Stimulated activated CD4-positive, alpha-beta T cell treated with anti-CD3 and anti-CD28 coated beads, Interleukin-2, amount 100 ng/mL, for 24 hours (primary cell): ENCODE measurements around the gene PTPRM.

Experiments
- DNase-seq, 2 donors: peaks; one replicate each; pipeline ENCODE4 v3.0.0-alpha.2; 2020

Gene PTPRM

DNA sequence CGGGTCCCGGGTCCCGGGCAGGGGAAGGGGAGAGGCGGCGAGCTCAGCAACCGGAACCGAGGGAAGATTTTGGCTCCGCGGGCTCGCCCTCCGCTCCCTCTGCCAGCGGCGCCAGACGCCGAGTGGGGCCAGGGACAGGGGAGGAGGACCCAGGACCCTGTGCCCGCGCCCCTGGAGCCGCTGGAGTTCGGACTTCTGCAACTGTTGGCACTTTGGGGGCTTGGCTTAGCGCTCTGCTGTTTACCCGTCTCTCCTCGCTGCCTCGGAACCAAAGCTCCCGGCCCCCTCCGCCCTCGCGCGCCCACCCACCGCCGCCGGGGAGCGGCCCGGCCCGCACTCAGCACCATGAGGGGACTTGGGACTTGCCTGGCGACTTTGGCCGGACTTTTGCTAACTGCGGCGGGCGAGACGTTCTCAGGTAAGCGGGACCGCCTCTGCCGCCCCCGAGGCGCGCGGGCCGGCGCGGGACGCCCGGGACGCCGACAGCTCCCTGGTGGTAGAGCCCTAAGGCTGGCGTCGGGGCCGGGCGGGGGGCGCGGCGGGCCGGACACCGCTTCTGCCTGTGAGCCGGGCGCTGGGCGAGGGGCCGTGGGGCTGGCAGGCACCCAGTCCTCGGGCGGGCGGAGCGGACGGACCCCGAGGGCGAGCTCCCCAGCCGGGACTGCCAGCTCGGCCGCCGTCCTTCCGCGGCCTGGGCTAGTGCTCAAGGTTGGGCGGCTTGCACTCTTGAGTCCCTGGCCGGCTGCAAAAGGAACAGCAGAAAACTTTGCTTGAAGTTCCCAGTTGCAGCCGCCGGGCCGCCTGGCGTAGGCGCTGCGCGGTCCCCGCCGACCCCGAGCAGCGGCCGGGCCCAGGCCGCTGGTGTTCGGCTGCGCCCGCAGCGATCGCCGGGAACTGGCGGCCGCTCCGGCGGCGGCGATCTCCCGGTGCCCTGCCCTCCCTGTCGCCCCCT lies 634 bp downstream of the PTPRM start:
- peak in 1 of 2 donors; percentile 9 for DNase-seq

DNA sequence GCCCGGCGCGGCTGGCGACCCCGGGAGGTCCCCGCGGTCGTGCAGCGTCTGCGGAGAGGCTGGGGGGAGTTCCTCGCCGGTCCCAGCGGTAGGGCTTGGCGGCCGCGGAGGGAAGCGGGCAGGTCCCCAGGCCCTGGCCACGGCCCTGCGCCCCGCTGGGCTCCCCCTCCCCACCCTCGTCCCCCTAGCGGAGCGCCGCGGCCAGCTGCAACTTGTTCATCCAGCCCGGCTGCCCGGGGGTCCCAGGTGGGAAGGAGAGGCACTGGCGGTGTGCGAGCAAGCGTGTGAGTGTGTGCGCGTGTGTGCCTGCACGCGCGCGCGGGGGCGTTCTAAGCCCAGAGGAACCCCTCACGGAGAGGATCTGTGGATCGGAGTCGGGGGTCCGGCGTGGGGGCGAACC lies 1.3 kb downstream of the PTPRM start:
- DNase-seq: peak in 1 of 2 donors; percentile 4

DNA sequence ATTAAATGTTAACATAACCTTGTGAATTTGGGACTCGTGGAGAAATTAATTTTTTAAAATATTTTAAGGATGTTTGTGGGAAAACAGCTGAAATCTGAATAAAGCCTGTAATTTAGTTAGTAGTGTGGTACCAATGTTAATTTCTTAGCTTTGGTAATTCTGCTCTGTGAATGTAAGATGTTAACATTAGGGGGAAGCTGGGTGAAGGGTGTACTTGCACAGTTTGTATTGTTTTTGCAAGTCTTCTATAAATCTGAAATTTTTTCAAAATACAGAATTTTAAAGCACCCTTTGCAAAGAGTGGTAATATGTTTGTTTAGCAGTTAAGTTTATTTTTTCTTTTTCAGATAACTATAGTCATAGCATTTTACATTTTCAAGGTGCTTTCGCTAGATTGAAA lies 4.5 kb downstream of the PTPRM start:
- DNase-seq: no peak

DNA sequence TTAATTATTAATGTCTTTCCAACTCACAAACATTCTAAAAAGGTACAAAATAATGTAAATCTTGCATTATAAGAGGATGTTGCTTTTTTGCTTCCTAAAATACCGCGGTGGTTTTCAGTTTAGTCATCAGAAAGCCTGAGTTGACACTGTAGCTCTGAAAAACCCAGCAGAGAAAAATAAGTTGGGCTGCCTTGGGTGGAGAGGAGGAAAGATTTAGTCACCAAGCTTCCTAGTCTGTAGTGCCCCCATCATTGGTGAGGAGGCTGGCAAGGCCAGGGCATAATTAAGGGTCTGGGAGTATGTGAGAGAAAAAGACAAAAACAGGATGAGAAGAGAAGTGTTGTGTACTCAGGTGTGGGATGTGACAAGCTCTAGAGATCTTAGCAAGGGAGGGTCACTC lies 5.7 kb downstream of the PTPRM start:
- DNase-seq: no peak

DNA sequence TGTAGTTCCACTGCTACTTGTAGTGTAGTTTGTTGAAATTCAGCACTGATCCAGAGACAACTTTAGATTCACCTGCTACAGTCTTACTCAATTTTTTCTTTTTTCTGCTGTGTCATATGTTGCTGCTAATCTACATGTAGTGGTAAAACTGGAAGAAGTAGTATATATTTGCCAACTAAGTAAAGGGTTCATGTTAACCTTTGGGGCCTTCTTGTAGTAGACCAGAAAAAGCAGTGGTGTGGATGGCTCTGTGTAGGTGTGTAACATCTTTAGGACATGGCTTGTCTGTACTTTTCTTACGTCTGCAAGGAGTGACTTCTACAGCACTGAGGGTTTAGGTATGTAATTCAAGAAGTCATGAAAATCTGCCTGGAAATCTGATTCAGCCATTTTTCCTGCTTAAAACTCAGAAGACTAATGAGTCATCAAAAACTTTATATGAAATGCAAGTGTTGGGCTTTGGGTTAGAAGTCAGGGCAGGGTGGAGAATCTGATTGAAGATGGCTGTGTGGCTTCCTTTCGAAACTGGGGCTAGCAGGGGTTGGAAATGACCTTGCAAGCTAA lies 8.4 kb downstream of the PTPRM start:
- DNase-seq: no peak

DNA sequence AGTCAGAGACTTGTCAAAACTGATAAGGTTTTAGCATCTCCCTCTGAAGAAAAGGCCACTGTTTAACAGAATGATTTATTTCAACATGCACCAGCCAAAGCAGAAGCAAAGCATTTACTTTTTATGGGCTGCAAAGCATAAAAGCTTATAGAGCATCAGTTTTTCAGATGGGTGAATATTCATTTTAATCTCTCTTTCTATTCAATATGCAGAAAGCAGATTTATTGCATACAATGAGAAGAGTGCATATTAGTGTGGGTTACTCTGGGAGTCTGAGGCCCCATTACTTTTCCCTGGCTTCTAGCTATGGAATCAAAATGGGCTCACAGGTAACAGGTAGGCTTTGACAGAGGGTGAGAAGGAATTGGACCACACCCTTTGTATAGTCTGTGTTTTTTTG lies 9.0 kb downstream of the PTPRM start:
- no peak for DNase-seq

DNA sequence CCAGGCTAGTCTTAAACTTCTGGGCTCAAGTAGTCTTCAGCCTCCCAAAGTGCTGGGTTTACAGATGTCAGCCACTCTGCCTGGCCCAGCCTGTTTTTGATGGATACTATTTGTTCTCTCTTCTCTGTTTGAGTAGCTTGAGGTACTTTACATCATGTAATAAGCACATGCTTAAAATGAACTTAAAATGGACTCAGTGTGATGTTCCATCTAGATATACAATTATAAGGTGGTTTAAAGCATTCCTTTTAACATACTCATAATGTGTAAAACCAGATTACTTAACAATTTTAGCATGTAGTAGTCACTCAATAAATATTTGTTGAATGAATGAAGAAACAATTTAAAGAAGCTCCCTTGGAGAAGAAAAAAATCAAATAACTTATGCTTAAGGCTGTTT lies 9.6 kb downstream of the PTPRM start:
- no peak for DNase-seq

DNA sequence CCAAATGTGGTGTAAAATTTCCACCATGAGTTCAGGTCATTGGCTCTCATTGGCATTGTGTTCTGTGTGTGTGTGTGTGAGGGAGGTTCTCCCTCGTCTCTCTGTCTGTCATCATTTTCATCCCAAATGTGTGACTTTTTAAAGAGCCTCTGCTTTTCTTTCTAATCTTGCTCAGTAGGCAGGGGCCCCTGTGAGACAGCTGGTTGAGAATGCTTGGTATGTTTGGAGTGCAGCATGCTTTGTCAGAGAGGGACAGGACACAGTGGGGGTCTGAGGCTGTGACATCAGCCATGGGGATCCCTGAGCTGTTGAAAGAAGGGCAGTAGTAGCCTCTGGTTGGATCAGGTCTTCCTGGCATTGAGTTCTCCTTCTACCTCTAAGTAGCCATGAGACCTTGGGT lies 10.6 kb downstream of the PTPRM start:
- DNase-seq: no peak

DNA sequence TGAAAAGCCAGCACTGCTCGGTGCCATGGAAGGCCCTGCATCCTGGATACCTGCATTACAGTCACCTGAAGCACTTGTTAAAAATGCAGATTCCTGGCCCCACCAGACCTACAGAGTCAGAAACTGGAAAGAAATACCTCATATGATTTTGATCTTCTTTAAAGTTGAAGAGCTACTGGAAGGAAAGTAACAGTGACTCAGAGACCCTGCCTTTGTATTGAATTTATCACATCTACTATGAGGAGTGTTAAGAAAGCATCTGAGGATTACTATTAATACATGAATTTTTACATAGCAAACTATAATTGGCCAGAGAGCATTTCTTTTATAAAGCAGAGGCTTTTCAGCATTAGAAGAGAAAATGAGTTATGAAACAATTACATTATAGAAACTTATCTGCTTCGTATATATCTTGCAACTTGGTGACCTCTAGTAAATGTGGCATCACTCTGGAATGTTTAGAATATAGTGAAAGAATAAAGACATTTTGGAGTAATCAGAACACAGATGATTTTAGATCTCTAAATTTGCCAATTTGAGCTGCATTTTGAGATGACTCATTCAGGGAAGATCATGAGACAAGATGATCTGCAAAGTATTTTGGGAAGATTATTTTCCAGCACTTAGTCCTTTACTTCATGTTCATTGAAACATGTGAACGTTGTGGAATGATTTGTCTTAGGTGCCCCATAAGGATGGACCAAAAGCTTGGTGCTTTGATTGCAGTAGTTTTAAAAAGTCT lies 12.2 kb downstream of the PTPRM start:
- no peak for DNase-seq

DNA sequence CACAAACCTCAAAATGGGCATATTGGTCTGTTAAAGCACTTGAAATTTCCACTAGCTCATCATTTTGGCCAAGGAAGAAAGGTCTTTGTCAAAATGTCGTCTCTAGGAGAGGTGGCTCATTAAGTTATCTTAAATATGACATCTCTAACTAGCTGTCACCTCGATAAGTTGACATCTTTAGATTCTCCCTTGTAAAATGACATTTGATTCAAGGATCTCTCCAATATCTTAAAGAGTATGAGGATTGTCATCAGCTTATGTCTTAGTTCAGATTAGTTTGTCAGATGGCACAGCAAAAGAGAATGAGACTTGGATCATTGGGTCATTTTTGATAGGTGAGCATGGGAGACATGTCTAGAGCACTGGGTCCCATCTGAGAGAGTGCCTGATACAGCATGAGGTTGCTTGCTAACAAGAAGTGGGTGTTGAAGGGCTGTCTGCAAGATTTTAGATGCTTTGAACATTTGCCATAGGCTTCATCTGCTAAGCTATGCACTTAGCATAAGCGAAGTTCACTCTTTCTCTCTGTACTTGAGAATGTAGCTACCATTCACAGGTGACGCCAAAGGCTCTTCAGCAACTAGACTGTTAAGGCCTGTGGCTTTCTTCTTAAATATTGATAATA lies 12.9 kb downstream of the PTPRM start:
- no peak for DNase-seq

DNA sequence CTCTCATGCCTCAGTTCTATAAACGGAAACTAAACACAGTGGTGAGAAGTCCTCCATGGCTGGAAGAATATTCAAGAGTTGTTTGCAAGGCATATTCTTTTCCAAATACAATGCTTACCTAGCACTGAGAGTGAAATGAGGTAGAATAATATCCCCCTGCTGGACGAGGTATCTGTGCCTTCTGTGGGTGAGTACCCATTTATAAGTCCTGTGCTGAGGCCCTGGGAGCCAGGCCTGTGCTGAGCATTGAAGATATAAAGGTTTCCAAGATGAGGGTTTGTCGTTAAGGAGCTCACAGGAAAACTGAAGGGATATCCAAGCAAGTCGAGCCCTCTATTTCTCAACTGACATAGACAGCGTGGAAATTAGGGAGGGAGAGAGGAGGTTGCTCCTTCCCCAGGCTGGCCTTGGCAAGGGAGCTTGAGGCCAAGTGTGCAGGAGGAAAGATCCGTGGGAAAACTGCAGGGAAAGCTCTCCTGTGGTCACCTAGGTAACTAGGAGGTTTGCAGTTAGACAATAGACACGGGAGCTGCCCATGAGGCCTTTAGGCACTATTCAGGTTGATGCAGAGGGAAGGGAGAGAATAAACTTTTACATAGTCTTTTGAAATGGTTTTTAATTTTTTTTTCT lies 17.6 kb downstream of the PTPRM start:
- no peak for DNase-seq

DNA sequence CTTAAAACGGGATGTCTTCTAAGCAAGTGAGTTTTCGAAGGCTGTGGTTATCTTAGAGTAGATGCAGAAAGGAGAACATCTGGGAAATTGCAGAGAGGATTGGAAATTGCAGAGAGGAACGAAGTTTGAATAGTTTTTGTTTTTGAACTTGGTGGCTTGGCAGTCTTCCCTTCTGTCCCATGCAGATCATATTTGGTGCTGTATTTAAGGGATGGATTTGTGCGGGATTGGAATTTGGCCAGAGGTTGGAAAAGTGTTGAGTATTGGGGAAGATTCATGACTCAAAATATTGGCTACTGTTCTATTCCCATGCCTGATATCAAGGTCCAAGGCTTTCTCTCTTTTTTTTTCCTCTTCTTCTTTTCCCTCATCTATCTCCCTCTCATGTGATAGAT lies 18.2 kb downstream of the PTPRM start:
- no peak for DNase-seq

DNA sequence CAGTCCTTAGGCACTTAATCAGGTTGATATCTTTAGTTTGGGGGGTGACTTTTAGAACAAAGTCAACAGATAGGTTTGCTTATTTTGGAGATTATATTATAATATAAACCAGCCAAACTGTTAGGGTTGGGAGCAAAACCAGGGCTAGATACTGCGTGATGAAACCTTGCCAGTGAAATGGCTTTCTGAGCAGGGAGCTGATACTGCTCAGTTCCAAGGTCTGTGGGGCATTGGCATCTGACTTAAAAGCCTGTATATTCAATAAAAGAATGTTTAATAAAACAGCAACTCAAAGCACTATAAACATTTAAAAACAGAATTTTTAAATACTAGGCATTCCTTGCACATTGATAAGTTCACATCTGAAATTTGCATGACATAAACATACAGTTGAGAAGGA lies 19.3 kb downstream of the PTPRM start:
- no peak for DNase-seq

DNA sequence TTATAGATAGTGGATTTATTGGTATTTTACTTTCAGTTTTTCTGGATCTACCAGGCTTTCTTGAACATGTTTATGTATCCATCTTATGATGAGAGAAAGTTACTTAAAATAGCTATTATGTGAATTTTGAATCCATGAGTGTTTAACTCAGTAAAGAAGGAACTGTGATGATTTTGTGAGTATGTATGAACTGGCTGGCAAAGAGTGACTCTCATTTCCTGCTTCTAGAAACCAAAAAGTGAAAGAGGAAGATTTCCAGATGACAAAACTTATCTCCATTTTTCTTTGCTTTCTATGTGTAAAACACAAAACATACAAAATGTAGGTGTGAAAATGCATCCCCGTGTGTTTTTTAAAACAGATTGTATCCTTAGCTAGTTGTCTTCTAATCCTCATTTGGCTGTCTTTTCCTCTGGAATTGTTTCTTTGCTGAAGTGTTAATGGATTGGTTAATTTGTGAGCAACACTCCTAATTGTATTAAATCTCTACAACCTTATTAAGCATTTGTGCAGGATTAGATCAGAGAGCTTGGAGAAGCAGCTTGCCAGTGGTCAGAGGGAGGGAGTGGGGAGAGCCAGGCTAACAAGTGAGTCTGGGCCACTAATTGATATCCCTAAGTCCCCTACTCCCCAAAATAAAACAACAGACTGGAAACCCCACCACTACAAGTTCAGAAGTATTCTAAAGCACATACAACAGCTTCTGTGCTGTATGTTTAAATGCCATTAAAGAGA lies 23.9 kb downstream of the PTPRM start:
- no peak for DNase-seq

DNA sequence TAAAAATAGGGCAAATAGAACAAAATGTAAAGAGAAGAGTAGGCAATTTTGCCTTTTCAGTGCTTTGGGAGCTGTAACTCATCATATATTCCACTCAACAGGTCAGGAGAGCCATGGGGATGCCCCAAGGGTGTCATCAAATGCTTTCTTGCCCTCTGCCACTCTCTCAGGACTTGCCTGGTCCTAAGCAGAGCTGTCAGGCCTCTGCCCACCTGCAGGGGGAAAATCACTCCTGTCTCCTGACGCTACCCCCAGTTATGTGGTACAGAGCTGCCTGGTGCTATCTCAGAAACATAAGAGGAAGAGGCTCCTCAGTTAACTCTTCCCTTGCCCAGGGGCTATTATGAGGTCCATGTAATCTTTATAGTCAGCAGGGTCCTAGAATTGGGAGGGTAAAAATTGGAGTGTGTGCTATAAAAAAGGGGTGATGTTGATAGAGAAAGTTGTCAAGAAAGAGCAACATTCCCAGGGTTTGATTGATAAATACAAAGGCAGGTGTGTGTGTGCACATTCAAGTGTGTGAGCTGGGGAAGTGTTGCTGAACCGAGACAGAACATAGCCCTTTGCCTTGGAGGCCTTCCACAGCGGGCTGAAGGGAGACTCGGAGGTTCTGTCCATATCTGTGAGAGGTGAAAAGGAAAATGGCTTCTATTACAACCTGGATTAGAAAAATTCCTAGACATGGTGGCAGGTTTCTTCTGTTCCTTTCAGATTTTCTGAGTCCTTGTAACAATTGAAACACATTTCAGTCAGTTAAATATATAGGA lies 25.4 kb downstream of the PTPRM start:
- no peak for DNase-seq

DNA sequence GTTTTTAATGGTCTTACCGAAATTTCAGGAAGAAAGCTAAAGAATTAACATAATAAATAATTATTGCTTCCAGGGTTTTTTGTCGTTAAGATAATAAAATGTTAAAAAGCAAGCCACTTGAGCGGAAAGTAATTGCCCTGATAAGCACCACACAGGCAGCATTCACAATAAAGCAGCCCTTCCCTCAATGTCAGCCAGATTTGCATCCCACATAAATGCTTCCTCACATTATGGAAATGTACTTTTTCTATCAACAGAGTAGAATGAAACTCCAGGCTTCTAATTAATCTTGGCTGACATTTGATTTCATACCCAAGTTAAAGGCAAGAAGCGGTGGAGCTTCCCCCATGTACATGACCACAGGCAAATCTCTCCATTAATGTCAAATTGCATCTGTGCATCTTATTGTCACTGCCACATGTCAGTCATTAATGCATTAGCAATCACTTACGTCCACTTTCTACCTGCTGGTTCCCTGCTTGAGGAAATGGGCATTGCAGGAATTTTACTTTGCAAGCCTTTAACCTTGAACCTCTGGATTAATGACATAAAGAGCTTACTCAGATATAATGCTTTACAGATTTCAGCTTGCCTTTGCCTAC lies 26.2 kb downstream of the PTPRM start:
- no peak for DNase-seq

DNA sequence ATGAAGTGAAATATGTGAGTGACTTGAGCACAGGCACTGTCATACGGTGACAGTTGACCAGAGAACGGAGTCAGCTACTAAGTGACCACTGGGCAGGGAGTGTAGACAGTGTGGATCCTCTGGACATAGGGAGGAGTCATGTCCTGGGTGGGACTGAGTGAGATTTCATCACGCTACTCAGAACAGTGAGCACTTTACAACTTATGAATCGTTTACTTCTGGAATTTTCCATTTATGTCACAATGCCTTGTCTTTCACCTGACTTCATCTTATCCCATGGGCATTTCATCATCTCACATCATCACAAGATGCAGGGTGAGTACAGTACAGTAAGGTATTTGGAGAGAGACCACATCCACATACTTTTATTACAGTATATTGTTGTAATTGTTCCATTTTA lies 29.0 kb downstream of the PTPRM start:
- no peak for DNase-seq

DNA sequence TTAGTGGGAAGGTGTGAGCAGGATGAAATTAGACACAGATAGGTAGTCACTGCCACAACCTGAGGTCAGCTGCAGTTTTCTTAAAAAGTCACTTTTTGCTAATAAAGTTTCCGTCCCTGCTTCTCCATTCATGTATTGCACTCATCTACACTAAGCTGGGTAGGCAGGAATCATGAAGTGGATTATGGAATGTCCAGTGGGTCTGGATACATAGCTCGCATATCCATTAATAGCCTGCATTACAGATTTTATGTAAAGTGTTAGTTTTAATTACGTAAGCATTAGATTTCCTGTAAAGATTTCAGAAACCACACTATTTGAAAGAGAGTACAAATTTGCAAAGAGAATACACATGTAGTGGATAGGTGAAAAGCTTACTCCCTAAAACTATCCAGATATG lies 30.4 kb downstream of the PTPRM start:
- DNase-seq: no peak

DNA sequence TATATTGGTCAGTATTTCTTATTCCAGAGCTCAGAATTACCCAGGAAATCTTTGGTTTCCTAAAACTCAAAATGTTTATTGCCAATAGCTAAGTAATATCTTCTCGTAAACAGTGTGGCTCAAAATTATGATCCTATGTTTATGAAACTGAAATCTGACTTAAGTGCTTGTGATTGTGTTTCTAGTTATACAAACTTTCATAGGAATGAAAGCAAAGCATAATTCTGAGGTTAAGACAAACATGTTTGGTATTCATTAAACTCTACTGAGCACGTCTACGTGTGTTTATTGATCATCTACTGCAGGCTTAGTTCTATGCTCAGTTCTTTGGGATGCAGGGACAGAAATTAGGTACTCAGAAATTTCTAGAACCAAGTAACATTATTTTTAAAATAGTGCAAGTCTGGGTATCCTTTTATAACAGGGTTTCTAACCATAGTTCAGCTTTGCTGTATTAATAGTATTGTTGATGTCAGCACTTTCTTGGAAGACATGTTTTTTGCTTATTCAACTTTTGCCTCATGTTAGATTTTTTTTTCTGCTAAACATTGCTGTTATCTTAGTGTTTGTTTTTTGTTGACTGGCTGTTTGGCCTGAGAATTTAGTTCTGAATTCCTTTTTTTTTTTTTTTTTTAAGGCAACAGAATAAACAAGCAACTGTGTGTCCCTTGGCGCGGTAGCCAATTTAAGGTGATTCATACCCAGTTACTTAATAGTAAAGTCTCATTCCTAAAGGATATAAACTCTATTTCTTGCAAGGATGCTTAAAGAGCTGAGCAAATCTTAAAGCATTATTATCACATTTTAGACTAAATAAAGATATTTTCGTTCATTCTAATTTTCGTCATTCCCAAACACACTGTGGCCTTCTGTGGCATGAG lies 31.3 kb downstream of the PTPRM start:
- DNase-seq: no peak

DNA sequence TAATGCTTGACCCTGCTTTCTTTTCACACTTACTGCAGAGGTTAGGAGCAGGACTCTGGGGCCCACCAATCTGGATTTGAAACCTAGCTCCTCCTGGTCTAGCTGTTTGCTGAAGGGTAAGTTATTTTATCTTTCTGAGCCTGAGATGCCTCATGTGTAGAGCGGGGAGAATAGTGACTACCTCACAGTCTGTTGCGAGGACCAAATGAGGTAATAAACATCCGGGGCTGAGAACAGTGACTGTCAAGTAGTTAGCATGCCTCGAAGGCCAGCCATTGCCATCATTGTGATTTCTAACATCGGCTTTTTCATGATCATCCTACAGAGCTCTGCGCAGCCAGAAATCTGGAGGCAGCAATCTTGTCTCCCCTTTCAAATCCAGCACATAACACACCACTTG lies 32.9 kb downstream of the PTPRM start:
- DNase-seq: no peak
